ENCODE data around the gene PEAK1. TPM values are rescaled to one million over a fixed set of nuclear protein-coding genes. Genes with fewer than 3 reads are reported as not detected.

Gene PEAK1
- total and polyA plus RNA-seq, 10 of the 15 experiments (the other 5 are each of a cell fraction or from before 2014, with no cell fraction given), result 0.62 to 24.2 (median 11.2) TPM

- ChIA-PET RAD21 (ENCODE audit: unreplicated experiment) (interaction anchor here (1.1 to 4.2 kb wide), 3 partner anchors 77 to 229 kb away, joined by 3 to 49 read pairs (median 5); no protein-coding TSS in a partner anchor), SMC1A (ENCODE audit: uncharacterized antibody, unreplicated experiment) (interaction anchor here (1.0 to 7.6 kb wide), 6 partner anchors 10 to 231 kb away, joined by 3 to 107 read pairs (median 6); no protein-coding TSS in a partner anchor), POLR2A (interaction anchor here (0.8 to 1.2 kb wide), 3 partner anchors 10 to 1594 kb away, joined by 3 to 5 read pairs (median 3); no protein-coding TSS in a partner anchor), CTCF (interaction anchor here (1.1 to 4.2 kb wide), 6 partner anchors 10 to 299 kb away, joined by 3 to 33 read pairs (median 4); no protein-coding TSS in a partner anchor)
- H3K27ac ChIP-seq (ENCODE audit: control insufficient read depth, insufficient read depth), result no peak overlapping the region
- WGBS (ENCODE audit: insufficient coverage, insufficient replicate concordance, low lambda C conversion rate, missing lambda C conversion rate), result 100% methylated on average over 1 of the region's 1 CpG
- no peaks in the 10 kb centered on the region for H4K20me1 ChIP-seq (ENCODE audit: control insufficient read depth, insufficient read depth)
- DNase-seq (ENCODE audit: low read depth, low spot score) (no peak), ATAC-seq (no peak), FAIRE-seq (no peak)
- no peaks in the 10 kb centered on the region for H3K9me3 ChIP-seq (replicated peaks; ENCODE audit: control insufficient read depth, insufficient read depth, low read length)
- TF ChIP-seq RB1 (IDR thresholded peaks at IDR 0.05; ENCODE audit: borderline replicate concordance) (no peak), RAD51 (IDR thresholded peaks at IDR 0.05) (no peak)
- H3K79me2 ChIP-seq (ENCODE audit: control insufficient read depth, insufficient read depth, low read length), result peaks cover 30% of the 10 kb centered on the region
- in situ Hi-C loops (cut with MboI) (no loop called here), intact Hi-C loops (cut with micrococcal nuclease; ENCODE audit: unreplicated experiment) (no loop called here)
- no peaks in the 10 kb centered on the region for H3K27me3 ChIP-seq (replicated peaks in 1 of 2; ENCODE audit: control insufficient read depth in 2 of 2, insufficient read depth in 2 of 2, low read length in 1 of 2)
- no peaks in the 10 kb centered on the region for H3K36me3 ChIP-seq (ENCODE audit: control insufficient read depth in 2 of 2, insufficient read depth in 2 of 2, low read length in 1 of 2)
- BruUV-seq (replicated peaks), result no TSS peak
- no peak overlapping the region for H3K9ac ChIP-seq (ENCODE audit: control insufficient read depth, insufficient read depth, low read length)
- H2AFZ ChIP-seq (ENCODE audit: control insufficient read depth, low read depth, low read length), result no peak overlapping the region
- H3K4me1 ChIP-seq (ENCODE audit: control insufficient read depth, insufficient read depth, low read length), result no peaks in the 10 kb centered on the region; the same call in 1 of the 2 replicates
- H3K4me2 ChIP-seq (ENCODE audit: control insufficient read depth, insufficient read depth), result no peak overlapping the region
- H3K4me3 ChIP-seq, result no peak overlapping the region
These were observed 3.0 kb downstream of the PEAK1 start for GRCh38 chr15:77416954-77417353.

- no peak for FAIRE-seq
- H2AFZ ChIP-seq (ENCODE audit: control insufficient read depth, low read depth, low read length), result no peak overlapping the region
- intact Hi-C loops (cut with micrococcal nuclease; ENCODE audit: unreplicated experiment), result no loop called here
- 47% methylated on average over 2 of the region's 2 CpGs for WGBS (ENCODE audit: insufficient coverage, insufficient replicate concordance, low lambda C conversion rate, missing lambda C conversion rate)
- SMC1A ChIA-PET (ENCODE audit: uncharacterized antibody, unreplicated experiment), result interaction anchor here (0.9 to 7.6 kb wide), 7 partner anchors 8 to 231 kb away, joined by 3 to 107 read pairs (median 3); no protein-coding TSS in a partner anchor
- BruUV-seq (replicated peaks), result no TSS peak
- H3K9ac ChIP-seq (ENCODE audit: control insufficient read depth, insufficient read depth, low read length), result no peak overlapping the region
- H4K20me1 ChIP-seq (ENCODE audit: control insufficient read depth, insufficient read depth), result no peaks in the 10 kb centered on the region
- no peaks in the 10 kb centered on the region; the same call in 1 of the 2 replicates for H3K4me1 ChIP-seq (ENCODE audit: control insufficient read depth, insufficient read depth, low read length)
- CTCF ChIA-PET, result interaction anchor here (0.6 to 4.2 kb wide), 8 partner anchors 11 to 352 kb away, joined by 3 to 33 read pairs (median 4); no protein-coding TSS in a partner anchor
- peaks cover 21% of the 10 kb centered on the region for H3K79me2 ChIP-seq (ENCODE audit: control insufficient read depth, insufficient read depth, low read length)
- H3K36me3 ChIP-seq (ENCODE audit: control insufficient read depth in 2 of 2, insufficient read depth in 2 of 2, low read length in 1 of 2), result no peaks in the 10 kb centered on the region
- no peak overlapping the region for H3K4me2 ChIP-seq (ENCODE audit: control insufficient read depth, insufficient read depth)
- H3K4me3 ChIP-seq, result no peak overlapping the region
- H3K27ac ChIP-seq (ENCODE audit: control insufficient read depth, insufficient read depth), result no peak overlapping the region
- no peak for DNase-seq (ENCODE audit: low read depth, low spot score)
- RAD21 ChIA-PET (ENCODE audit: unreplicated experiment), result interaction anchor here (0.9 to 4.2 kb wide), 7 partner anchors 10 to 235 kb away, joined by 3 to 49 read pairs (median 3); no protein-coding TSS in a partner anchor
- POLR2A ChIA-PET, result interaction anchor here (0.6 to 1.2 kb wide), 3 partner anchors 10 to 229 kb away, joined by 3 to 5 read pairs (median 3); no protein-coding TSS in a partner anchor
- no peak for ATAC-seq
- in situ Hi-C loops (cut with MboI), result no loop called here
- H3K27me3 ChIP-seq (replicated peaks in 1 of 2; ENCODE audit: control insufficient read depth in 2 of 2, insufficient read depth in 2 of 2, low read length in 1 of 2), result no peaks in the 10 kb centered on the region
- H3K9me3 ChIP-seq (replicated peaks; ENCODE audit: control insufficient read depth, insufficient read depth, low read length), result no peaks in the 10 kb centered on the region
- TF ChIP-seq PBX3 (IDR thresholded peaks at IDR 0.05; ENCODE audit: insufficient replicate concordance, low read depth, low read length) (no peak), E2F8 (IDR thresholded peaks at IDR 0.05; ENCODE audit: low read depth, partially characterized antibody) (no peak), MTA2 (IDR thresholded peaks at IDR 0.05; ENCODE audit: low read depth) (no peak), E4F1 (IDR thresholded peaks at IDR 0.05; ENCODE audit: borderline replicate concordance, partially characterized antibody) (no peak), CHD4 (IDR thresholded peaks at IDR 0.05) (no peak), CBFB (IDR thresholded peaks at IDR 0.05; ENCODE audit: low read depth) (no peak), SREBF2 (IDR thresholded peaks at IDR 0.05; ENCODE audit: low read length) (no peak), TCF3 (IDR thresholded peaks at IDR 0.05; ENCODE audit: borderline replicate concordance, insufficient read depth, low read depth, low read length) (no peak)
These were observed 3.8 kb downstream of the PEAK1 start for GRCh38 chr15:77416148-77416455.

All from GM12878 (cell line).